ENCODE measurements around the gene CREB5. TPM values are rescaled to one million over a fixed set of nuclear protein-coding genes. Genes with fewer than 3 reads are reported as not detected.

CREB5 gene
- total and polyA plus RNA-seq, 3 donors from 2014 or later: 2.0 to 2.9 (median 2.9) TPM

DNA sequence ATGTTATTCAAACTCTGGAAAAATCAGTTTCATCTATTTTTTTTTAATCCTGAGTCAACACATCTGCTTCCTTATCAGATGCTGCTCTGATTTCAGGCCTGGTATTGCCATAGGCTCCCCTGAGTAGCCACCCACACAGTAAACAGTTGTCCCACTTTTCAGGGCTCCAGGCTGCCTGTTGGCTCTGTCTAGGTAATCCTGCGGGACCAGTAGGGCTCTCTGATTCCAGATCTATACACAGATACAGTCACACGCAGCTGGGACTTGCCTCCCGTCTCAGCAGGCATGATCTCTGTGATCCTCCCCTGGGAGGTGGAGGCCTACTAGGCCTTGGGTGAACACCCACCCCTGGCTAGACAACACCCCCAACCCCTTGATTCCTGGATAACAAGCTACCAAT, 206.1 kb downstream of the CREB5 start:
- no peak overlapping the region for H3K27ac ChIP-seq
- no peaks in the 10 kb centered on the region for H3K9me3 ChIP-seq
- H3K4me1 ChIP-seq: no peaks in the 10 kb centered on the region
- TF ChIP-seq CTCF (IDR thresholded peaks at IDR 0.05) (no peak), POLR2A (IDR thresholded peaks at IDR 0.05) (no peak)
- no peak overlapping the region for H3K4me3 ChIP-seq
- no peaks in the 10 kb centered on the region for H3K27me3 ChIP-seq
- DNase-seq: no peak
- intact Hi-C loops (cut with DNase I; ENCODE audit: low total_unique reads): no loop called here
- 88 to 93% methylated on average over 2 to 3 of the region's 3 CpGs for WGBS, 2 donors
- H3K36me3 ChIP-seq (ENCODE audit: low read depth, missing control alignments): no peaks in the 10 kb centered on the region

GRCh38 chr7:28619256-28619655, 206.9 kb downstream of the CREB5 start:
- no peaks in the 10 kb centered on the region for H3K4me1 ChIP-seq
- H3K4me3 ChIP-seq: no peak overlapping the region
- H3K36me3 ChIP-seq (ENCODE audit: low read depth, missing control alignments): no peaks in the 10 kb centered on the region
- H3K27ac ChIP-seq: no peak overlapping the region
- intact Hi-C loops (cut with DNase I; ENCODE audit: low total_unique reads): no loop called here
- TF ChIP-seq POLR2A (IDR thresholded peaks at IDR 0.05) (no peak), CTCF (IDR thresholded peaks at IDR 0.05) (no peak)
- no peak for DNase-seq
- no peaks in the 10 kb centered on the region for H3K9me3 ChIP-seq
- no peaks in the 10 kb centered on the region for H3K27me3 ChIP-seq
- 97 to 98% methylated on average over 3 of the region's 3 CpGs for WGBS, 2 donors

DNA sequence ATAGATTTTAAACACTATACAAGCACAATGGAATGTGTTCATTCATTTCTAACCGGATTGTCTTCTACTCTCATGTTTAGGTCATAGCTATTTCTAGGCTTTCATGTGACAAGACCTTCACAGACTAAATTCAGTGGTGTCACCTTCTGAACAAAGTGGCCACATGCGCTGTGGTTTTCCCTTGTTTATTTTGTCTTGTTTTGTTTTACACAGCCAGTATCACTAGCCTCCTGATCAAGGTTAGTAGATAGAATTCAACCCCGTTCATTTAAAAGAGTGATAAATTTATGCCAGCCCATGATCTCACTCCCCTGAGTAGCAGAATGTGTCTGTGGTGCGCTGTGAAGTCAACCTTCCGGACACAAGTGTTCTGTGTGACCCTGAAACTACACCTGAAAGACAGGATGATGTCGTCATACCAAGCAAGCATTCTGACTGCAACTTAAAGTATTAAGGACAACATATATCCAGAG, 209.1 kb downstream of the CREB5 start:
- H3K36me3 ChIP-seq (ENCODE audit: low read depth, missing control alignments): no peaks in the 10 kb centered on the region
- no peaks in the 10 kb centered on the region for H3K4me1 ChIP-seq
- DNase-seq: no peak
- TF ChIP-seq POLR2A (IDR thresholded peaks at IDR 0.05): no peak
- no peak for TF ChIP-seq CTCF (IDR thresholded peaks at IDR 0.05)
- WGBS, 2 donors: 71 to 73% methylated on average over 6 of the region's 6 CpGs
- no peak overlapping the region for H3K27ac ChIP-seq
- no peaks in the 10 kb centered on the region for H3K27me3 ChIP-seq
- H3K9me3 ChIP-seq: no peaks in the 10 kb centered on the region
- H3K4me3 ChIP-seq: no peak overlapping the region
- intact Hi-C loops (cut with DNase I; ENCODE audit: low total_unique reads): no loop called here

DNA sequence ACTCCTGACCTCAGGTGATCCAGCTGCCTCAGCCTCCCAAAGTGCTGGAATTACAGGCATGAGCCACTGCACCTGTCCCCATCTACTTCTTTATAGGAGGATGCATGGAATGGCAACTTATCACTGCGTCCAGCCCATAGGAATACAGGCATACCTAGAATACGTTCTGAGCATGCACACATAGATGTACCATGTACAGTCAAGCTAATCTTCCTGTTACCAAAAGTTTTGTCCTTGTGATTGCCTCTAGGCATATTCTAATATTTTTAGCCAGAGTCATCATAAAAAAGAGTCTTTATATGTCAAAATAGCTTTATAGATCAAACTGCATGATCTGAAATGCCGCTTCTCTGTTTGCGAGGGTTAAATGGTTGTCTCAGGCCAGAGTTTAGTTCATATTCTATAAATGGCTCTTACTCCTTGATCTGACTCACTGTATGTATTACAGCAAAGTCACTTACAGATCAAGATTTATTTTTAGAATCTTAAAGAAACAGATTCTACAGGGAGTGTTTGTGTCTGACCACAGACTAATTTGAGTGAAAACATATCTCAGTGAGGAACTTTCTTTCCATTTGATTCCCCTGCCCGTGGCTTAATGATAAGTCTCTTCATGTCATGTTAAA, 210.9 kb downstream of the CREB5 start:
- no peak for DNase-seq
- no peak overlapping the region for H3K4me3 ChIP-seq
- H3K27me3 ChIP-seq: no peaks in the 10 kb centered on the region
- H3K9me3 ChIP-seq: no peaks in the 10 kb centered on the region
- H3K36me3 ChIP-seq (ENCODE audit: low read depth, missing control alignments): no peaks in the 10 kb centered on the region
- H3K27ac ChIP-seq: no peak overlapping the region
- no peaks in the 10 kb centered on the region for H3K4me1 ChIP-seq
- WGBS, 2 donors: 81 to 85% methylated on average over 5 of the region's 5 CpGs
- TF ChIP-seq CTCF (IDR thresholded peaks at IDR 0.05) (no peak), POLR2A (IDR thresholded peaks at IDR 0.05) (no peak)
- intact Hi-C loops (cut with DNase I; ENCODE audit: low total_unique reads): no loop called here

GRCh38 chr7:28623863-28624262, 211.5 kb downstream of the CREB5 start:
- WGBS, 2 donors: 59 to 71% methylated on average over 5 of the region's 5 CpGs
- H3K4me3 ChIP-seq: no peak overlapping the region
- TF ChIP-seq CTCF (IDR thresholded peaks at IDR 0.05) (no peak), POLR2A (IDR thresholded peaks at IDR 0.05) (no peak)
- intact Hi-C loops (cut with DNase I; ENCODE audit: low total_unique reads): no loop called here
- H3K9me3 ChIP-seq: no peaks in the 10 kb centered on the region
- H3K27me3 ChIP-seq: no peaks in the 10 kb centered on the region
- no peak overlapping the region for H3K27ac ChIP-seq
- DNase-seq: no peak
- H3K36me3 ChIP-seq (ENCODE audit: low read depth, missing control alignments): no peaks in the 10 kb centered on the region
- H3K4me1 ChIP-seq: no peaks in the 10 kb centered on the region
